ENCODE measurements around the gene CDC73. TPM values are rescaled to one million over a fixed set of nuclear protein-coding genes. Genes with fewer than 3 reads are reported as not detected.

CDC73 gene
- total RNA-seq, 1 donor, result 33.4 TPM

- no peak for TF ChIP-seq CTCF (IDR thresholded peaks at IDR 0.05; ENCODE audit: insufficient read depth, low read length)
- DNase-seq (ENCODE audit: low read depth), result no peak
- no peak overlapping the region for H3K4me3 ChIP-seq (ENCODE audit: low read depth, low read length)
These were observed 130.1 kb downstream of the CDC73 start for GRCh38 chr1:193251950-193252349.

DNA sequence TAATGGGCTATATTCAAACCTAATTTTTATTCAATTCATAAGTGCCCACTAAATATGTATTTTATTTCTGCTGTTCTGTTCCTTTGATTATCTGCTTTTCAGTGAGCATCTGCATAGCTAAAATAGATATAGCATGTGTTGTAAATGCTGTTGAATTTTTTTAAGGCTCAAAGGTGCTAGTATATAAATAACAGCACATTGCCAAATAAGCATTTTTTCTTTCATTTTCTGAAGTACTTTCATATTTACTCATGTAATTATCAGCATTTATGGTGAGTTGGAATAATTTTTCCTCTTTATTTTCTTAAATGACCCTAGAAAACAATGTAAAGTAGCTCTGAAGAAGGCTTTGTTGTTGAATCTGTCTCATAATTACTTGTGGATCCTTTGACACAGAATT is 134.2 kb downstream of the CDC73 start:
- no peak for DNase-seq (ENCODE audit: low read depth)
- TF ChIP-seq CTCF (IDR thresholded peaks at IDR 0.05; ENCODE audit: insufficient read depth, low read length), result no peak
- H3K4me3 ChIP-seq (ENCODE audit: low read depth, low read length), result no peak overlapping the region

DNA sequence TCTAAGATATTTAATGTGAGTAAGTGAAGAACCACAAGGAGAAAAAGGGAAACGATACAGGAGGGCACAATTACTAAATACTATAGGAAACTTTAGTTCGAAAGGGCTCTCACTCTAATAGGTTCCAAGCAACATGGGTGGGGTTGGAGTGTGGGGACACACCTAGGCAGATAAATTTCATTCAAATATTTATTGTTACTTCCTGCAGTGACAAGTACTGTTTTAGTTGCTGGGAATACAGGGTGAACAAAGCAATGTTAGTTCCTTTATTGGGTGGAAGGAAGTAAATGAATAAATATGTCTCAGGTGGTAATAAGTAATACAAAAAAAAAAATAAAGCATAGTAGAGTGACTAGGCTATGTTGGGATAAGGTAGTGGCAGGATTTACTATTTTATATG is 137.8 kb downstream of the CDC73 start:
- TF ChIP-seq CTCF (IDR thresholded peaks at IDR 0.05; ENCODE audit: insufficient read depth, low read length), result no peak

DNA sequence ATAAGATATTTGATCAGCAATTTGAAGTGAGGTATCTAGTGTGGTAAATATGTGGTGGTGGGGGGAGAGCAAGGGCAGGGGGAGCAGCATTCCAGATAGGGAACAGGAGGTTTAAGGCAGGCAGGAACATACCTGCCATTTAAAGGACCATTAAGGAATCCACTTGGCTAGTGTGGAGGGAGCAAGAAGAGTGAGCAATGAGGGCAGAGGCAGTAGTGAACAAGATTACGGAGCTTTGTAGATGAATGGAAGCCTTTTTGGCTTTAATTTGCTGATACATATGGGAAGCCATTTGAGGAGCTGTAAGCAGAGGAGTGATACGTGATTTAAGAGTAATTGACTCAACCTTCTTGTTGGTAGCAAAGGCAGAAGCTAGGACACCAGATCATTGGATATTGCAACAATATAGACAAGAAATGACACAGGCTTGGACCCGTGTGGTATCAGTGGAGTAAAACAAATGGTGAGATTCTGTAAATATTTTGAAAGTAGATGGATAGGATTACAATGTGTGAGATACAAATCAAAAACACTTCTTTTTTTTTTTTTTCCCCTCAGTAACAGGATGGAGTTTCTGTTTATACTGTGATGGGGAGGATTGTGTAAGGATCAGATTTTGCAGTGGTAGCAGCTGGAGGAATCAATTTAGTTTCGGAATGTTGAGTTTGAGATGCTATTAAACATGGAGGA is 138.4 kb downstream of the CDC73 start:
- no peak for DNase-seq (ENCODE audit: low read depth)
- TF ChIP-seq CTCF (IDR thresholded peaks at IDR 0.05; ENCODE audit: insufficient read depth, low read length), result no peak
- H3K4me3 ChIP-seq (ENCODE audit: low read depth, low read length), result no peak overlapping the region

More for the DNA sequence above, 137.8 kb downstream of the CDC73 start:
- DNase-seq (ENCODE audit: low read depth), result no peak
- H3K4me3 ChIP-seq (ENCODE audit: low read depth, low read length), result no peak overlapping the region

DNA sequence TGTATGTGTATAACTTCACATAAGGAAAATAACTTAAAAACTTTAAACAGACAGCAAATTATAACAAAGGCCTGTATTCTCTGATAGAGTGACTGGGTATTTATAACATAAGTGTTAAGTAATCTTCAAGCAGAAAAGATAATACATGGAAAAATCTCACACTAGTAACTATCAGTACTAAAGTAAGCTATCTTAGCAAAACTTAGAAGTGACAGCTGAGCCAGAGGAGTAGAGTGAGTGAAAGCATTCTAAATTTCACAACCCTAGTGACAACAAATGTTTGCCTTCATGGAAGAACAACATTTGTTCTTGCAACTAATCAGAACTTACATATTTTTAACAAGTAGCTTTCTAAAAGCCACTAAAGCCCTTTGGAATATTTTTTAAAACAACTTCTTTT is 139.1 kb downstream of the CDC73 start:
- no peak for DNase-seq (ENCODE audit: low read depth)
- H3K4me3 ChIP-seq (ENCODE audit: low read depth, low read length), result no peak overlapping the region
- TF ChIP-seq CTCF (IDR thresholded peaks at IDR 0.05; ENCODE audit: insufficient read depth, low read length), result no peak

GRCh38 chr1:193262661-193263060 is 140.8 kb downstream of the CDC73 start:
- DNase-seq (ENCODE audit: low read depth), result no peak
- no peak overlapping the region for H3K4me3 ChIP-seq (ENCODE audit: low read depth, low read length)
- no peak for TF ChIP-seq CTCF (IDR thresholded peaks at IDR 0.05; ENCODE audit: insufficient read depth, low read length)
